ENCODE results near the gene COL6A2.

- TF ChIP-seq POLR2AphosphoS5 (IDR thresholded peaks at IDR 0.05) (no peak), CTCF (IDR thresholded peaks at IDR 0.05) (no peak), POLR2A (IDR thresholded peaks at IDR 0.05) (no peak)
Measured at GRCh38 chr21:46120301-46121285, 22.7 kb downstream of the COL6A2 start.
